ENCODE data around the gene KCNN3.
A peak's percentile ranks its signal among the peaks of the same experiment; 100 is the strongest.
"Not testable (repeated sequence)": the region's sequence is repeated elsewhere in the genome, so short reads cannot be mapped to it uniquely, and the experiment has no call there.

Gene KCNN3

DNA sequence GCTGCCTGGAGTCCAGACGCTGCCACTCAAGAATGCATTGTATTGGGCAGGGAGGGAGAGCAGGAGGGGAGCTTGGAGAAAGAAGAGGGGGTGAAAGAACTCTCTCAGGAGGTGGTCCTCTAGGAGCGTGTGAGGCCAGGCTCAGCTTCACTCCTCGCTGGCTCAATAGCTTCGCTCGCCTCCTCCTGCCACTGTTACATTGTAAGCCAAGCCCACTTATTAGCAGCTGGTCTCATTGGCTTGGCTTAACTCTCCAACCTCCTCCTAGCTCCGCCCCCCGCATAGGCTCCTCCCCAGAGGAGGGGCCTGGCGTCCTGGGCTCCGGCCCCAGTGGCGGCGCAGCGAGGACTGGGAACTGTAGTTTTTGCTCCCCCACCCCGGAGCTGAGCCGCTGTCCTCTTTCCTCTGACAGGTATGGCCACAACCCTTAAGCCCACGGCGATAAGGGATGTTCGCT is at the start of gene KCNN3:
TSS of gene KCNN3 (minus strand) at position 167 of the 457 bp plus-strand sequence. CDS start 317 bp downstream, outside the sequence.
- H3K4me1 ChIP-seq (ENCODE audit: control insufficient read depth in 2 of 2, insufficient read depth in 2 of 2, low read length in 2 of 2): no peaks in the 10 kb centered on the region
- H3K9me3 ChIP-seq (ENCODE audit: control insufficient read depth in 2 of 2, low read length in 2 of 2): no peaks in the 10 kb centered on the region
- no peak within 1 kb of the TSS for H3K9ac ChIP-seq (ENCODE audit: low read depth in 1 of 2, low read length in 2 of 2)
- no peak within 1 kb of the TSS for H3K27ac ChIP-seq (ENCODE audit: low read depth in 2 of 2, low read length in 2 of 2)
- peak within 1 kb of the TSS; percentile 56 to 57 for H3K4me3 ChIP-seq (ENCODE audit: low read length in 2 of 2)
- peaks cover 11 to 29% of the 10 kb centered on the region in 2 donors for H3K27me3 ChIP-seq (ENCODE audit: control insufficient read depth in 2 of 2, insufficient read depth in 2 of 2, low read length in 2 of 2)
- H3K36me3 ChIP-seq (ENCODE audit: control insufficient read depth in 2 of 2, insufficient read depth in 2 of 2, low read length in 2 of 2): no peaks in the 10 kb centered on the region

DNA sequence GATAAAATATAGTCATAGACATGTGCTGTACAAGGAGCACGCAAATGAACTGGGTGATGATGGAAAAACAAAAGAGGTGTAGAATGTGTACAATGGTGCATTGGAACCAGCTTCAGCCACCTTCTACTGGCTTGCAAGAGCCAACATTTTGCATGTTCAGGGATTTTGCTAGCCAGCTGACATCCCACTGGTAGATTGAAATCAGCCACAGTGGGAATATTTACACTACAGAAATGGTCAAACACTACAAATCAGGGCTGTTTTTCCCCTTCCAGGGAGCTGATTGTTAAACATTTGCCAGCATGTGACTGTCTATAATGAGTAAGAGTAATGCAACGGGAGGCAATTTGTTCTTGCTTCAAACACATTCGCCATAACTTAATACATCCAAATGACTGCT is 43.2 kb upstream of the KCNN3 start:
- Histone ChIP-seq H3K36me3 (ENCODE audit: control insufficient read depth in 2 of 2, insufficient read depth in 2 of 2, low read length in 2 of 2) (no peaks in the 10 kb centered on the region), H3K4me1 (ENCODE audit: control insufficient read depth in 2 of 2, insufficient read depth in 2 of 2, low read length in 2 of 2) (no peaks in the 10 kb centered on the region), H3K9me3 (ENCODE audit: control insufficient read depth in 2 of 2, low read length in 2 of 2) (no peaks in the 10 kb centered on the region), H3K27me3 (ENCODE audit: control insufficient read depth in 2 of 2, insufficient read depth in 2 of 2, low read length in 2 of 2) (no peaks in the 10 kb centered on the region), H3K27ac (ENCODE audit: low read depth in 2 of 2, low read length in 2 of 2) (no peak overlapping the region), H3K9ac (ENCODE audit: low read depth in 1 of 2, low read length in 2 of 2) (no peak overlapping the region), H3K4me3 (ENCODE audit: low read length in 2 of 2) (no peak overlapping the region)

DNA sequence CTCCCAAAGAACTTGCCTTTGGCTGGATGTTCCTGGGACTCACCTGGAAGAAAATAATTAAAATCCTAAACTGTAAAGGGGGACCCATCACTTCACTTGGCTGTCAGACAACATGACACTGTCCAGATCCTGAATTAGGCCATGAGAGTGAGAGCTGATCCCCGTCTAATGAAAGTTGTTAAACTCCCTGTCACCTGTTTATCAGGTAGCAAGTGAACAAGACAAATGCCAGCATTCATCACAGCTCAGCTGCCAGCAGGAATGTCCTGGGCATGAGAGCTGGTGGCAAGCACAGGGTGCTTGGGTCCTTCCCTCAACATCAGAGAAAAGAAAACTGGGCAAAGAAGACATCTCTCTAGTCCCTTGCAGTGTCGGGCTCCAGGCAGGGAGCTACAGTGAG is 42.7 kb upstream of the KCNN3 start:
- Histone ChIP-seq H3K27ac (ENCODE audit: low read depth in 2 of 2, low read length in 2 of 2) (no peak overlapping the region), H3K4me3 (ENCODE audit: low read length in 2 of 2) (no peak overlapping the region), H3K36me3 (ENCODE audit: control insufficient read depth in 2 of 2, insufficient read depth in 2 of 2, low read length in 2 of 2) (no peaks in the 10 kb centered on the region), H3K9me3 (ENCODE audit: control insufficient read depth in 2 of 2, low read length in 2 of 2) (no peaks in the 10 kb centered on the region), H3K27me3 (ENCODE audit: control insufficient read depth in 2 of 2, insufficient read depth in 2 of 2, low read length in 2 of 2) (no peaks in the 10 kb centered on the region), H3K4me1 (ENCODE audit: control insufficient read depth in 2 of 2, insufficient read depth in 2 of 2, low read length in 2 of 2) (no peaks in the 10 kb centered on the region), H3K9ac (ENCODE audit: low read depth in 1 of 2, low read length in 2 of 2) (no peak overlapping the region)

DNA sequence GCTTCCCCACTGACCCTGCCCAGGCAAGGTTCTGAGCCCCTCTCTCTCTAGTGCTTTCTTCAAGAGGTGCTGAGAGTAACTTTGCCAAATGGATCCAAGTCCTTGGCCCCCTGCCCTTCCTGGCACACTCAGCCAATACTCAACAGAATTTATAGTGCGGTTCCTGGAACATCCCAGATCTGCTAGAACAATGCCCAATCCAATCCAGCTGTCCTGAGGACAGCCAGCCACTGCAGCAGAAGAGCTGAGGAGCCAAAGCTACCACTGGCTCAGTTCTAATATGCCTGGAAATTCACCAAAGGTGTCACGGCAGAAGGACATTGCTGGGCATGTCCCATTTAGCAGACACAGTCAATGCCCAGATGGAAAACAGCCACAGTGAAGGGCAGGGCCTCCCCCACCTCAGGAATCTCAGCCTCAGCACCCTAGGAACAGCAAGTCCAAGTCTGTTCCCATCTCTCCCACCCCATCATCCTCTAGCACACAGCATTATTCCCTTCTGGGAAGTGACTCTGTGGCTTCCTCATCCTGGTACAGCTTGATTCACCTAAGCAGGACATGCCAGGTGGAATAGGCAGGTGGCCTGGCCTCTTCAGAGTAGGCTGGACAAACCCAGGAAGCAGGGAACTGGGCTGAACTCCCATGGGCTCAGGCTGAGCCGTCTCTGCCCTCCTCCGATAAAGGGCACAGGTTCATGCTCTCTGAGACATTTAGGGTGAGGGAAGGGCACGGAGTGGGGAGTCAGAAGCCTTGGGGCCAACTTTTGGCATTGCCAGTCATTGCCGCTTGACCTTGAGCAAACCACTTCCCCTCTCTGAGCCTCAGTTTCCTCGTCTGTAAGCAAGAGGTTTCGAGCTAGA is 41.8 kb upstream of the KCNN3 start:
- no peaks in the 10 kb centered on the region for H3K9me3 ChIP-seq (ENCODE audit: control insufficient read depth in 2 of 2, low read length in 2 of 2)
- no peak overlapping the region for H3K4me3 ChIP-seq (ENCODE audit: low read length in 2 of 2)
- no peak overlapping the region for H3K27ac ChIP-seq (ENCODE audit: low read depth in 2 of 2, low read length in 2 of 2)
- H3K36me3 ChIP-seq (ENCODE audit: control insufficient read depth in 2 of 2, insufficient read depth in 2 of 2, low read length in 2 of 2): no peaks in the 10 kb centered on the region
- H3K4me1 ChIP-seq (ENCODE audit: control insufficient read depth in 2 of 2, insufficient read depth in 2 of 2, low read length in 2 of 2): no peaks in the 10 kb centered on the region
- no peak overlapping the region for H3K9ac ChIP-seq (ENCODE audit: low read depth in 1 of 2, low read length in 2 of 2)
- no peaks in the 10 kb centered on the region for H3K27me3 ChIP-seq (ENCODE audit: control insufficient read depth in 2 of 2, insufficient read depth in 2 of 2, low read length in 2 of 2)

DNA sequence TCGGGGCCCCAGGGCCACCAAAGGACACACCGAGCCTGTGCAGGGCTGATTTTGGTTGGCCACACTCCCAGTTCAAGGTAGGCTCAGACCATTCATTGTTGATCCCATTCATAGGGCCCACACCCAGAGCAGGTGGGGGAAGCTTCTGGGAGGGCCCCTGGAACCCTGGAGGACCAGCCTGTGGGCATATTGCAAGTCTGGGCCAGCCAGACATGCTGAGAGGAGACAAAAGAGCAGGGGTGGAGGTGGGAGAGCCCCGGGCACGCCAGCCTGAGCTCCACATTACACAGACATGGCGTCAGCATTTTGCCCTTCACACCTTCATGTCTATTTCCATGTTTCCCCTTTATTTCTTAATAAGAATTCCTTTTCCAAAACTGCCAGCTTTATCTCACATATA is 40.8 kb upstream of the KCNN3 start:
- Histone ChIP-seq H3K9me3 (ENCODE audit: control insufficient read depth in 2 of 2, low read length in 2 of 2) (no peaks in the 10 kb centered on the region), H3K36me3 (ENCODE audit: control insufficient read depth in 2 of 2, insufficient read depth in 2 of 2, low read length in 2 of 2) (no peaks in the 10 kb centered on the region), H3K9ac (ENCODE audit: low read depth in 1 of 2, low read length in 2 of 2) (no peak overlapping the region), H3K4me1 (ENCODE audit: control insufficient read depth in 2 of 2, insufficient read depth in 2 of 2, low read length in 2 of 2) (no peaks in the 10 kb centered on the region), H3K27ac (ENCODE audit: low read depth in 2 of 2, low read length in 2 of 2) (no peak overlapping the region), H3K4me3 (ENCODE audit: low read length in 2 of 2) (no peak overlapping the region), H3K27me3 (ENCODE audit: control insufficient read depth in 2 of 2, insufficient read depth in 2 of 2, low read length in 2 of 2) (no peaks in the 10 kb centered on the region)

DNA sequence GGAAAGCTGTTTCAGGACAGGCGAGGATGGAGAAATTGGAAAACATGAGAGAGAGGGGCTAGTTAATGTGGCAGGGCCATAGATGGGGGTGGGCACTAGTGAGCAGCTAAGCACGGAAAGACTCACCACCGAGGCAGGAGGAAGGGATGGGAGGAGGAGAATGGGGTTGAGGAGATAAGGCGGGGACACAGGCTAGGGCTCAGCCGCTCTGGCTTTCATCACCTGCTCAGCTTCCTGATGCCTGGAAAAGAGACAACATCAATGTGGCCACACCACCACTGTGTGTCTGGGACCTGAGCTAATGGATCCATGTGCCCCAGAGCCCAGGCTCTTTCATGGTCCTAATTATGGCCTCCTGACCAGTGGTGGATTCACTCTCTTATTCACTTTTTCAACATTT is 38.9 kb upstream of the KCNN3 start:
- no peak overlapping the region for H3K9ac ChIP-seq (ENCODE audit: low read depth in 1 of 2, low read length in 2 of 2)
- H3K27ac ChIP-seq (ENCODE audit: low read depth in 2 of 2, low read length in 2 of 2): no peak overlapping the region
- H3K4me1 ChIP-seq (ENCODE audit: control insufficient read depth in 2 of 2, insufficient read depth in 2 of 2, low read length in 2 of 2): no peaks in the 10 kb centered on the region
- H3K9me3 ChIP-seq (ENCODE audit: control insufficient read depth in 2 of 2, low read length in 2 of 2): no peaks in the 10 kb centered on the region
- H3K27me3 ChIP-seq (ENCODE audit: control insufficient read depth in 2 of 2, insufficient read depth in 2 of 2, low read length in 2 of 2): no peaks in the 10 kb centered on the region
- no peak overlapping the region for H3K4me3 ChIP-seq (ENCODE audit: low read length in 2 of 2)
- no peaks in the 10 kb centered on the region for H3K36me3 ChIP-seq (ENCODE audit: control insufficient read depth in 2 of 2, insufficient read depth in 2 of 2, low read length in 2 of 2)

DNA sequence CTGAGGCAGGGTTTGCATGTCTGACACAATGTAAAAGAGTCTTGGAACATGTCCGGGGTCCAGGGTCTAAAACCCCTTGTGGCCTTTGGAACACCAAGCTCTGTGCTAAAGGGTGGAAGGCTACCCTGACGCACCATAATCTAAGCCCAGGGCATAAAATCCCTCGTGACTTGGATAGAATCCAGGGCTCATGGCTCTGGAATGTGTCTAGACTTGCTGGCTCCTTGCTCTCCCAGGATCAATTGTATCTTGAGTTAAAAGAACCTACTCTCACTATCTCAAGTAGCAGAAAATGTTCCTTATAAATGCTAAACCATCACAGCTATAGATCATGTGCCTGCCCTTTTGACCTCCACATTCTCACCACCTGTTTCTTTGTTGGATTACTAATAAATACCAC is 38.0 kb upstream of the KCNN3 start:
- not testable (repeated sequence) for H3K9ac ChIP-seq (ENCODE audit: low read depth in 1 of 2, low read length in 2 of 2); H3K36me3 ChIP-seq (ENCODE audit: control insufficient read depth in 2 of 2, insufficient read depth in 2 of 2, low read length in 2 of 2); H3K27ac ChIP-seq (ENCODE audit: low read depth in 2 of 2, low read length in 2 of 2)

DNA sequence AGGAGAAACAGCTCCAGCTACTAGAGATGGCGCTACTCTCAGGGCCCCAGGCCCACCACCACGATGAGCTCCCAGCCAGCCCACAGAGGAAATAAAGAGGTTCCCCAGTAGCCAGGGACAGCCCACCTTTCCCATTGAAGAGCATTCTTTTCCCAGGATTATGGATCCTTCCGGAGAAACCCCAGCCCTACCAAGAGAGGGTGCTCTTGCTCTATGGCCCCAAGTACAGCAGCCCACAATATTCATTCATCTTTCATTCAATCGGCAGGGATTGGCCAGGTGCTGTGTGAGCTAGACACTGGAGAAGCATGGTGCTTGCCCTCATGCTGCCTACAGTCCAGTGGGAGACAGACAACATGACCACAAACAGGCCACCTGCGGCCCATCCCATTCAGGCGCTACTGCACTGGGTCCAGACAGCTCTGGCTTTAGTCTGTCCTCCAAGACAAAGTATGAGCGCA is 36.6 kb upstream of the KCNN3 start:
- Histone ChIP-seq H3K4me3 (ENCODE audit: low read length in 2 of 2) (no peak overlapping the region), H3K36me3 (ENCODE audit: control insufficient read depth in 2 of 2, insufficient read depth in 2 of 2, low read length in 2 of 2) (no peaks in the 10 kb centered on the region), H3K9ac (ENCODE audit: low read depth in 1 of 2, low read length in 2 of 2) (no peak overlapping the region), H3K9me3 (ENCODE audit: control insufficient read depth in 2 of 2, low read length in 2 of 2) (no peaks in the 10 kb centered on the region), H3K27me3 (ENCODE audit: control insufficient read depth in 2 of 2, insufficient read depth in 2 of 2, low read length in 2 of 2) (no peaks in the 10 kb centered on the region), H3K4me1 (ENCODE audit: control insufficient read depth in 2 of 2, insufficient read depth in 2 of 2, low read length in 2 of 2) (no peaks in the 10 kb centered on the region), H3K27ac (ENCODE audit: low read depth in 2 of 2, low read length in 2 of 2) (no peak overlapping the region)

More for the DNA sequence above, 38.0 kb upstream of the KCNN3 start:
- not testable (repeated sequence) for H3K4me3 ChIP-seq (ENCODE audit: low read length in 2 of 2); H3K4me1 ChIP-seq (ENCODE audit: control insufficient read depth in 2 of 2, insufficient read depth in 2 of 2, low read length in 2 of 2); H3K27me3 ChIP-seq (ENCODE audit: control insufficient read depth in 2 of 2, insufficient read depth in 2 of 2, low read length in 2 of 2); H3K9me3 ChIP-seq (ENCODE audit: control insufficient read depth in 2 of 2, low read length in 2 of 2)

DNA sequence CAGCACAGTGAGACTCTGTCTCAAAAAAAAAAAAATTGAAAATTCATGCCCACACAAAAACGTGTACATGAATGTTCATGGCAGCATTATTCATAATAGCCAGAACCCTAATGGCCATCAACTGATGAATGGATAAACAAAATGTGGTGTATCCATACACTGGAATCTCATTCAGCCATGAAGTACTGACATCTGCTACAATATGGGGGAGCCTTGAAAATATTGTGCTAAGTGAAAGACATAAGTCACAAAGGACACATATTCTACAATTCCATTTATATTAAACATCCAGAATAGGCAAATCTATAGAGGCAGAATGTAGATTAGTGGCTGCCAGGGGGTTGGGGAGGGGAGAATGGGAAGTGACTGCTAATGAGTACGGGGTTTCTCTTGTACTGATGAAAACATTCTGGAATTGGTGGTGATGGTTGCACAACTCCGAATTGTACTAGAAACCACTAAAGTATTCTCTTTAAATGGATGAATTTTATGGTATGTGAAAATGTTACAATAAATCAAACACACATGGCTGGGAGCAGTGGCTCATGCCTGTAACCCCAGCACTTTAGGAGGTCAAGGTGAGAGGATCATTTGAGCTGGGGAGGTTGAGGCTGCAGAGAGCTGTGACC is 33.0 kb upstream of the KCNN3 start:
- Histone ChIP-seq H3K9ac (ENCODE audit: low read depth in 1 of 2, low read length in 2 of 2) (no peak overlapping the region), H3K9me3 (ENCODE audit: control insufficient read depth in 2 of 2, low read length in 2 of 2) (no peaks in the 10 kb centered on the region), H3K27ac (ENCODE audit: low read depth in 2 of 2, low read length in 2 of 2) (no peak overlapping the region), H3K4me3 (ENCODE audit: low read length in 2 of 2) (no peak overlapping the region), H3K36me3 (ENCODE audit: control insufficient read depth in 2 of 2, insufficient read depth in 2 of 2, low read length in 2 of 2) (no peaks in the 10 kb centered on the region), H3K4me1 (ENCODE audit: control insufficient read depth in 2 of 2, insufficient read depth in 2 of 2, low read length in 2 of 2) (no peaks in the 10 kb centered on the region), H3K27me3 (ENCODE audit: control insufficient read depth in 2 of 2, insufficient read depth in 2 of 2, low read length in 2 of 2) (no peaks in the 10 kb centered on the region)

DNA sequence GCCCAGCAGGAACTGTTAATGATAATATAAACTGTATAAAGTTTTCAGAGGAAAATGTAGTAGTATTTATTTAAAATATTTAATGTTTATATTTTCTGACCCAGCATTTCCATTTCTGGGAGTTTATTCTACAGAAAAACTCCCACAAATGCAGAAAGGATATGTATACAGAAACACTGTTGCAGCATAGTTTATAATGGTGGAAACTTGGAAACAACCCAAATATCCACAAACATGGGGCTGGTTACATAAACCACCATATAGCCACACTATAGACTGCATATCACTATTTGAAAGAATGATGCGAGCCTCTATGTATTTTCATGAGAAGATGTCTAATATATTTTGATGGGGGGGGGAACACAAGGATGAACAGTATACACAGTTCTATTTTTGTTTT is 31.5 kb upstream of the KCNN3 start:
- no peaks in the 10 kb centered on the region for H3K4me1 ChIP-seq (ENCODE audit: control insufficient read depth in 2 of 2, insufficient read depth in 2 of 2, low read length in 2 of 2)
- H3K27me3 ChIP-seq (ENCODE audit: control insufficient read depth in 2 of 2, insufficient read depth in 2 of 2, low read length in 2 of 2): no peaks in the 10 kb centered on the region
- no peak overlapping the region for H3K27ac ChIP-seq (ENCODE audit: low read depth in 2 of 2, low read length in 2 of 2)
- H3K9ac ChIP-seq (ENCODE audit: low read depth in 1 of 2, low read length in 2 of 2): no peak overlapping the region
- H3K9me3 ChIP-seq (ENCODE audit: control insufficient read depth in 2 of 2, low read length in 2 of 2): no peaks in the 10 kb centered on the region
- H3K36me3 ChIP-seq (ENCODE audit: control insufficient read depth in 2 of 2, insufficient read depth in 2 of 2, low read length in 2 of 2): no peaks in the 10 kb centered on the region
- H3K4me3 ChIP-seq (ENCODE audit: low read length in 2 of 2): no peak overlapping the region
